ENCODE results near the gene CERK.

CERK gene

DNA sequence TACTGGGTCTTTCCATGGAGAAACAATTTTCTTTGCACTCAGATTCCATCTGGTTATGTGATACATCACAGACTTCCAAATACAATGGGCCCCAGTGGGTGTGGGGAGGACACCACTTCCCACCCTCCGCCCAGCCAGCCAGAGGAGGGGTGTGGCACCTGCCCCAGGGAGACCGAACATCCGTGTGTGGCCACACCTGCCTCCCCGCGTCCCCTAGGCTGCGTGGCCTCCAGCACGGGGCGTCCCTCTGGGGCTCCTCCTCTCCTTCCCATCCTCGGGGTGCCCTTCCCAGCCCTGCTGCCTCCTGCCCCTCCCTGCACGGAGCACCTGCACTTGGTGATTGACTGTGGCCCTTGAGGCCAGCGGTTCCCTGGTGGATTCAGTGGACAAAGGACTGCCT is 49.1 kb downstream of the CERK start:
- DNase-seq (ENCODE audit: extremely low spot score): no peak
- ChIA-PET CTCF (no interaction called here), POLR2A (no interaction called here)
- TF ChIP-seq CTCF (IDR thresholded peaks at IDR 0.05; ENCODE audit: control extremely low read depth, extremely low read depth, low read depth, missing control alignments): no peak

DNA sequence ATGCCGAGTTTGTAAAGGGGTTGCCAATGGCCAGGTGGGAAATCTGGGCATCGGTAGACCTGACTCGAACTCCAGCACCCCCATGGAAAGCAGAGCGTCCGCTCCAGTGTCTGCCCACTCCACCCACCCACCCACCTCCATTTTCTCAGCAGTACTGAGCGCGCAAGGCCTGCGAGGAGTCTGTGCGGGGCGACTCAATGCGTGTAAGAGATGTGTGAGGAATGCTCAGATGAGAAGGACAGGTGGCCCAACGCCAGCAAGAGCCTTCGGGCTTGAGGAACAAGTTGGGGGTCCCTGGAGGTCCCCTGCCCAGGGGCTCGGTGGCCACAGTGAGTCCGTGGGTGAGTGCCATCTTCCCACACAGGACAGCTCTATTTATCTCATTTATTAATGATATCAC is 50.6 kb downstream of the CERK start:
- ChIA-PET POLR2A (no interaction called here), CTCF (interaction anchor here (1.6 kb wide), 1 partner anchor 124 kb away, joined by 3 read pairs; no protein-coding TSS in a partner anchor)
- DNase-seq (ENCODE audit: extremely low spot score): no peak
- no peak for TF ChIP-seq CTCF (IDR thresholded peaks at IDR 0.05; ENCODE audit: control extremely low read depth, extremely low read depth, low read depth, missing control alignments)

- ChIA-PET CTCF (interaction anchor here (1.6 kb wide), 1 partner anchor 124 kb away, joined by 3 read pairs; no protein-coding TSS in a partner anchor), POLR2A (no interaction called here)
- TF ChIP-seq CTCF (IDR thresholded peaks at IDR 0.05; ENCODE audit: control extremely low read depth, extremely low read depth, low read depth, missing control alignments): no peak
- no peak for DNase-seq (ENCODE audit: extremely low spot score)
Observed at GRCh38 chr22:46687048-46687444, 51.0 kb downstream of the CERK start.

DNA sequence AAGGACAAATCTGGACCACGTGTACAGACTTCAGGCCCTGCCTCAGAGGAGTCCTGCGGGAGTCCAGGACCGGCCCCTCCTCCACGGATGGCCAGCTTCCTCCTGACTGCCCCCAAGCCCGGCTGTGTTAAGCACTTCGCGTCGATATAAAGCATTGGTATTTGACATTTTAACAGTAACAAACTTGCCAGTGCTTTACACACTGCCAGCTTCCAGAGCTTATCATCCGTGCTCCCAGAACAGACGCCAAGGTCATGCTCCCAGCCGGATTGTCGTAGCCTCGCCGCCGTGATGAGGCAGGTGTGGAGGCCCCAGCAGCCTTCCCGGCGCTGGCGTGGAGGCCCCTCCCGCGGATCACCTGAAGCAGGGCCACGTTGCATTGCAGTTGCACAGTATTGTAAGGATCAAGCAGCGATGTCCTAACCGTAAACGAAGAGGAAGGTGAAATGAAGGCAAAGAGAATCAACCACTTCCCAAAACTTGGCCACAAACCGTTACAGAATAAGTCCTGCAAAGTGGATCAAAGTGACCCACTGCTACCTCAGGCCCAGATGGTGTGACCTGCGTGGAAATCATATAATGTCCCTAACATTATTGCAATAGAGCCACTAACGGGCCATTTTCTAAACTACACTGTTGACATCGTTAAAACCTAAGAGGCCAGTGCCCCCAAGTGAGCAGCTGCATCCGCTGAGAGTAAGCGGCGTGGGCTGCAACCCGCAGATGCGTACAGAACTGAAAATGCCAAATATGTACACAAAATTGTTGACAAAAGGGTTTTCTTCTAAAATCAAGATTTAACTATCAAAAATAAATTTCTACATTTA is 51.6 kb downstream of the CERK start:
- TF ChIP-seq CTCF (IDR thresholded peaks at IDR 0.05; ENCODE audit: control extremely low read depth, extremely low read depth, low read depth, missing control alignments): no peak
- no peak for DNase-seq (ENCODE audit: extremely low spot score)
- POLR2A ChIA-PET: no interaction called here
- CTCF ChIA-PET: no interaction called here

DNA sequence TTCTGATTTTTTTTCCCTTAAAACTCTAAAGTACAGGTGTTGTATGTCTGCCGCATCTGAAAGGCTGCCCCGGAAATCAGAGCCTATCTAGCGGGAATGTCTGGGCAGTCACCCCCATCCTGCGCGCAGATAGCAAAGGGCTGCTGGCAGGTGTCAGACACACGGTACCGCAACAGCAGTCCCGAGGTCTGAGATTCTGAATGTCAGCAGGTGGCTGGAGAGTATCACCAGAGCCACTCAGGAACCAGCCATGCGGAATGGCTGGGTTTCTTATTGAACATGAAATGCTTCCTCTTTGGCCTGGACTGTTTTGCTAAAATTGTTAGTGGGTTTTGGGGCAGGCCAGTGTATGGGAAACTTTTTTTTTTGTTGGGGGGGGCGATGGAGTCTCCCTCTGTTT is 53.3 kb downstream of the CERK start:
- no peak for TF ChIP-seq CTCF (IDR thresholded peaks at IDR 0.05; ENCODE audit: control extremely low read depth, extremely low read depth, low read depth, missing control alignments)
- ChIA-PET CTCF (interaction anchor here (1.2 kb wide), 1 partner anchor 74 kb away, joined by 3 read pairs; no protein-coding TSS in a partner anchor), POLR2A (no interaction called here)
- DNase-seq (ENCODE audit: extremely low spot score): peak; percentile 82

GRCh38 chr22:46682011-46682731 is 55.9 kb downstream of the CERK start:
- POLR2A ChIA-PET: no interaction called here
- CTCF ChIA-PET: interaction anchor here (0.6 to 1.7 kb wide), 6 partner anchors 8 to 1811 kb away, joined by 3 to 10 read pairs (median 3); no protein-coding TSS in a partner anchor

More at GRCh38 chr22:46682011-46682731, 55.9 kb downstream of the CERK start:
- TF ChIP-seq CTCF (IDR thresholded peaks at IDR 0.05; ENCODE audit: control extremely low read depth, extremely low read depth, low read depth, missing control alignments): no peak
- no peak for DNase-seq (ENCODE audit: extremely low spot score)
